Esophagus (tissue), 2 donors: ENCODE data around the gene CDC6. TPM values are rescaled to one million over a fixed set of nuclear protein-coding genes. Genes with fewer than 3 reads are reported as not detected.

Experiments used
- H3K27ac ChIP-seq, 2 donors: one replicate each; pipeline ENCODE4 v1.5.1; 2013; ENCODE audit warnings: low read depth in 2 of 2, mild to moderate bottlenecking in 2 of 2, inconsistent platforms in 1 of 2, low read length in 1 of 2, moderate library complexity in 1 of 2
- H3K27me3 ChIP-seq, 2 donors: one replicate each; pipeline ENCODE4 v1.6.1; 2013; ENCODE audit warnings: low read length in 2 of 2, control low read depth in 1 of 2, mild to moderate bottlenecking in 1 of 2; ENCODE audit not compliant: insufficient read depth in 2 of 2, control insufficient read depth in 1 of 2
- H3K36me3 ChIP-seq, 2 donors: one replicate each; pipeline ENCODE4 v1.6.1; 2013; ENCODE audit warnings: low read length in 1 of 2; ENCODE audit not compliant: control insufficient read depth in 2 of 2, insufficient read depth in 2 of 2
- H3K4me1 ChIP-seq, 2 donors: one replicate each; pipeline ENCODE4 v1.6.1; 2013; ENCODE audit warnings: low read length in 1 of 2; ENCODE audit not compliant: control insufficient read depth in 2 of 2, insufficient read depth in 2 of 2
- H3K4me3 ChIP-seq, 2 donors: one replicate each; pipeline ENCODE4 v1.5.1; 2013; ENCODE audit warnings: low read length in 2 of 2, mild to moderate bottlenecking in 2 of 2, low read depth in 1 of 2, moderate library complexity in 1 of 2
- H3K9me3 ChIP-seq, 2 donors: one replicate each; pipeline ENCODE4 v1.6.1; 2013; ENCODE audit warnings: mild to moderate bottlenecking in 2 of 2, low read depth in 1 of 2, low read length in 1 of 2, moderate library complexity in 1 of 2; ENCODE audit not compliant: control insufficient read depth in 2 of 2, insufficient read depth in 1 of 2
- WGBS, 2 donors: extraction: QIAGEN DNeasy Blood & Tissue Kit; methylation state at CpG; one replicate each; pipeline ENCODE4 v1.1.7; 2013; 5-methylcytosine and 5-hydroxymethylcytosine counted together
- polyA plus RNA-seq, 2 donors: library from polyadenylated mRNA; stranded (reverse); fragments of 200-250 nt; gene quantifications; one replicate each; pipeline ENCODE4 v1.2.3, GENCODE V29; 2013
- donor health status: healthy with polysubstance abuse.
- donor health status: Bipolar disorder and iron deficiency.

CDC6 gene
- polyA plus RNA-seq, 2 donors, result 5.1 to 7.5 TPM

GRCh38 chr17:40349895-40350688 is 62.4 kb downstream of the CDC6 start:
- no peaks in the 10 kb centered on the region for H3K27me3 ChIP-seq
- no peak overlapping the region for H3K4me3 ChIP-seq
- no peaks in the 10 kb centered on the region for H3K9me3 ChIP-seq
- H3K36me3 ChIP-seq, result peaks cover 6 to 16% of the 10 kb centered on the region in 2 donors
- peaks cover 10 to 38% of the 10 kb centered on the region in 2 donors for H3K4me1 ChIP-seq
- peak overlapping the region; percentile 44 to 77 for H3K27ac ChIP-seq
- 27 to 43% methylated on average over 19 of the region's 19 CpGs for WGBS, 2 donors

GRCh38 chr17:40350689-40351358 is 63.1 kb downstream of the CDC6 start:
- H3K4me1 ChIP-seq, result peaks cover 12 to 34% of the 10 kb centered on the region in 2 donors
- no peaks in the 10 kb centered on the region for H3K9me3 ChIP-seq
- H3K4me3 ChIP-seq, result no peak overlapping the region
- H3K36me3 ChIP-seq, result peaks cover 6 to 23% of the 10 kb centered on the region in 2 donors
- WGBS, 2 donors, result 50 to 59% methylated on average over 16 to 17 of the region's 17 CpGs
- H3K27ac ChIP-seq, result peak overlapping the region in 1 of 2 donors; percentile 29
- H3K27me3 ChIP-seq, result no peaks in the 10 kb centered on the region

GRCh38 chr17:40351359-40352236 is 63.9 kb downstream of the CDC6 start:
- Histone ChIP-seq H3K4me3 (no peak overlapping the region), H3K27ac (peak overlapping the region in 1 of 2 donors; percentile 6), H3K36me3 (peaks cover 6 to 24% of the 10 kb centered on the region in 2 donors), H3K4me1 (peaks cover 12 to 32% of the 10 kb centered on the region in 2 donors), H3K27me3 (no peaks in the 10 kb centered on the region), H3K9me3 (no peaks in the 10 kb centered on the region)
- 79 to 86% methylated on average over 27 of the region's 27 CpGs for WGBS, 2 donors

- Histone ChIP-seq H3K9me3 (no peaks in the 10 kb centered on the region), H3K36me3 (peaks cover 6 to 24% of the 10 kb centered on the region in 2 donors), H3K4me1 (peaks cover 12 to 26% of the 10 kb centered on the region in 2 donors), H3K4me3 (no peak overlapping the region), H3K27ac (no peak overlapping the region), H3K27me3 (no peaks in the 10 kb centered on the region)
- WGBS, 2 donors, result 76 to 86% methylated on average over 7 of the region's 7 CpGs
Measured at GRCh38 chr17:40352237-40352778, 64.6 kb downstream of the CDC6 start.

GRCh38 chr17:40352779-40353394 is 65.2 kb downstream of the CDC6 start:
- H3K27ac ChIP-seq, result no peak overlapping the region
- no peaks in the 10 kb centered on the region for H3K27me3 ChIP-seq
- no peaks in the 10 kb centered on the region for H3K9me3 ChIP-seq
- peaks cover 6 to 24% of the 10 kb centered on the region in 2 donors for H3K36me3 ChIP-seq
- WGBS, 2 donors, result 78 to 80% methylated on average over 9 of the region's 9 CpGs
- H3K4me3 ChIP-seq, result no peak overlapping the region
- peaks cover 12 to 25% of the 10 kb centered on the region in 2 donors for H3K4me1 ChIP-seq

Other genes with a start within 250 kb of the CDC6 start
- gene MED24, start 233.5 kb upstream of the CDC6 start, polyA plus RNA-seq, result 10 to 100 TPM; 37.7 to 43.7 TPM
- gene THRA, start 224.9 kb upstream of the CDC6 start, polyA plus RNA-seq, result 10 to 100 TPM; 10.5 to 11.0 TPM
- 10 to 100 TPM; 23.6 to 24.6 TPM for gene NR1D1, start 187.3 kb upstream of the CDC6 start, polyA plus RNA-seq
- 10 to 100 TPM; 42.1 to 59.5 TPM for gene MSL1, start 165.9 kb upstream of the CDC6 start, polyA plus RNA-seq
- 10 to 100 TPM; 24.3 to 24.6 TPM for gene CASC3, start 147.3 kb upstream of the CDC6 start, polyA plus RNA-seq
- gene RAPGEFL1, start 110.4 kb upstream of the CDC6 start, polyA plus RNA-seq, result 100 to 1,000 TPM; 109 to 282 TPM
- 10 to 100 TPM in 1 of 2 donors, 1 to 10 TPM in 1; 9.1 to 15.3 TPM for gene WIPF2, start 68.6 kb upstream of the CDC6 start, polyA plus RNA-seq
- 1 to 10 TPM; 5.2 to 6.6 TPM for gene RARA, start 21.3 kb downstream of the CDC6 start, polyA plus RNA-seq
- gene GJD3, start 76.9 kb downstream of the CDC6 start, polyA plus RNA-seq, result 1 to 10 TPM in 1 of 2 donors, under 1 TPM in 1; 0.68 to 1.0 TPM
- 10 to 100 TPM; 18.0 to 56.0 TPM for gene TOP2A, start 130.0 kb downstream of the CDC6 start, polyA plus RNA-seq
- gene IGFBP4, start 155.6 kb downstream of the CDC6 start, polyA plus RNA-seq, result 10 to 100 TPM; 34.1 to 80.6 TPM
- gene TNS4, start 213.7 kb downstream of the CDC6 start, polyA plus RNA-seq, result 10 to 100 TPM; 25.4 to 74.8 TPM